ENCODE measurements around the gene PPP1R8.
A peak's percentile ranks its signal among the peaks of the same experiment; 100 is the strongest.
"Not testable (repeated sequence)": the region's sequence is repeated elsewhere in the genome, so short reads cannot be mapped to it uniquely, and the experiment has no call there.

Gene PPP1R8

GRCh38 chr1:27830621-27831440 is at the start of gene PPP1R8:
Gene PPP1R8 (plus strand): TSS chr1:27830782. CDS start chr1:27830836, 54 bp downstream.
- peak; percentile 97 for DNase-seq

GRCh38 chr1:27782950-27783349 is 47.6 kb upstream of the PPP1R8 start:
- no peak for DNase-seq

- DNase-seq, result no peak
Observed at GRCh38 chr1:27784700-27785099, 45.9 kb upstream of the PPP1R8 start.

GRCh38 chr1:27785781-27786455 is 44.7 kb upstream of the PPP1R8 start:
- peak; percentile 69 for DNase-seq

- no peak for DNase-seq
Observed at GRCh38 chr1:27787895-27788294, 42.7 kb upstream of the PPP1R8 start.

- DNase-seq, result no peak
Observed at GRCh38 chr1:27789540-27790041, 41.0 kb upstream of the PPP1R8 start.

- DNase-seq, result not testable (repeated sequence)
Observed at GRCh38 chr1:27790270-27790669, 40.3 kb upstream of the PPP1R8 start.

GRCh38 chr1:27795601-27796000 is 35.0 kb upstream of the PPP1R8 start:
- DNase-seq, result no peak

GRCh38 chr1:27804791-27805190 is 25.8 kb upstream of the PPP1R8 start:
- DNase-seq, result no peak

- DNase-seq, result no peak
Observed at GRCh38 chr1:27806758-27807157, 23.8 kb upstream of the PPP1R8 start.

- no peak for DNase-seq
Observed at GRCh38 chr1:27807385-27807784, 23.2 kb upstream of the PPP1R8 start.

GRCh38 chr1:27808131-27808530 is 22.5 kb upstream of the PPP1R8 start:
- not testable (repeated sequence) for DNase-seq

GRCh38 chr1:27809883-27810282 is 20.7 kb upstream of the PPP1R8 start:
- no peak for DNase-seq

- DNase-seq, result no peak
Observed at GRCh38 chr1:27811741-27812500, 18.7 kb upstream of the PPP1R8 start.

GRCh38 chr1:27816921-27817630 is 13.5 kb upstream of the PPP1R8 start:
- peak; percentile 69 for DNase-seq

- no peak for DNase-seq
Observed at GRCh38 chr1:27821761-27822315, 8.7 kb upstream of the PPP1R8 start.

GRCh38 chr1:27823784-27824183 is 6.8 kb upstream of the PPP1R8 start:
- no peak for DNase-seq

- no peak for DNase-seq
Observed at GRCh38 chr1:27824411-27824810, 6.2 kb upstream of the PPP1R8 start.

GRCh38 chr1:27829339-27829960 is 1.1 kb upstream of the PPP1R8 start:
- DNase-seq, result not testable (repeated sequence)

GRCh38 chr1:27831568-27832410 is 1.2 kb downstream of the PPP1R8 start:
- no peak for DNase-seq

- no peak for DNase-seq
Observed at GRCh38 chr1:27832762-27833161, 2.2 kb downstream of the PPP1R8 start.
